Esophagus muscularis mucosa (tissue), 3 donors: ENCODE results near the gene NACA.
"Not testable (repeated sequence)": the region's sequence is repeated elsewhere in the genome, so short reads cannot be mapped to it uniquely, and the experiment has no call there.

ENCODE experiments used
- CTCF ChIP-seq, 3 experiments: fragments of 200-600 bp in 2 of 3; fragments of 450-650 bp in 1 of 3; sonication (generic) in 2 of 3; IDR thresholded peaks; one replicate each; pipeline ENCODE4 v1.5.1; 2017 to 2019; ENCODE audit warnings: antibody characterized with exemption in 3 of 3, mild to moderate bottlenecking in 2 of 3, moderate library complexity in 1 of 3
- POLR2A ChIP-seq: fragments of 450-650 bp; IDR thresholded peaks from one replicate; pipeline ENCODE4 v1.6.1; 2017; ENCODE audit warnings: antibody characterized with exemption, moderate library complexity, mild to moderate bottlenecking, low read depth
- POLR2AphosphoS5 ChIP-seq, 2 donors: sonication (generic); formaldehyde crosslinking; IDR thresholded peaks; one replicate each; pipeline ENCODE4 v1.6.1; 2017; ENCODE audit warnings: antibody characterized with exemption in 2 of 2

GRCh38 chr12:56750596-56750995 is 25.5 kb upstream of the NACA start:
- TF ChIP-seq POLR2A; CTCF (IDR thresholded peaks at IDR 0.05); POLR2AphosphoS5 (IDR thresholded peaks at IDR 0.05): not testable (repeated sequence)
